HG03342 (cell line): ENCODE measurements around the gene IRX3.

Experiments
- ATAC-seq: cut with Tn5 transposase; IDR thresholded peaks from one replicate; pipeline ENCODE4 v1.9.1; 2021; ENCODE audit warnings: mild to moderate bottlenecking, moderate library complexity; ENCODE audit not compliant: unreplicated experiment

The IRX3 gene

GRCh38 chr16:54286366-54287130, at the start of gene IRX3:
IRX3 (minus strand) TSS chr16:54286787; CDS start chr16:54286050, 737 bp downstream.
- ATAC-seq: no peak

DNA sequence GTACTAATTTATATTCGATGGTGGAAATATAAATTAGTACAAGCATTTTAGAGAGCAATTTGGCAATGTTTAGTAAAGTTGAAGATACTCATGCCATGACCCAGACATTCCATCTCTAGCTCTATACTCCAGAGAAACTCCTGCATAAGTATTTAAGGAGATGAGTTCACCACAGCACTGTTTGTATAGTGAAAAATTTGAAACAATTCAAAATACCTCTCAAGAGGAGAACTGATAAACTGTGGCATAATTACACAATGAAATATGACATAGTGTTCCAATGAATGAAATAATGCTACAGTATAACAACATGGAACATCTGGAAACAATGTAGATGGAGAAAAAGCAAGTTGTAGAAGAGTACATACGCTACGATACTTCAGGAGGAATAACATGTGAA, 48.6 kb upstream of the IRX3 start:
- no peak for ATAC-seq

GRCh38 chr16:54334208-54334607, 47.6 kb upstream of the IRX3 start:
- no peak for ATAC-seq

DNA sequence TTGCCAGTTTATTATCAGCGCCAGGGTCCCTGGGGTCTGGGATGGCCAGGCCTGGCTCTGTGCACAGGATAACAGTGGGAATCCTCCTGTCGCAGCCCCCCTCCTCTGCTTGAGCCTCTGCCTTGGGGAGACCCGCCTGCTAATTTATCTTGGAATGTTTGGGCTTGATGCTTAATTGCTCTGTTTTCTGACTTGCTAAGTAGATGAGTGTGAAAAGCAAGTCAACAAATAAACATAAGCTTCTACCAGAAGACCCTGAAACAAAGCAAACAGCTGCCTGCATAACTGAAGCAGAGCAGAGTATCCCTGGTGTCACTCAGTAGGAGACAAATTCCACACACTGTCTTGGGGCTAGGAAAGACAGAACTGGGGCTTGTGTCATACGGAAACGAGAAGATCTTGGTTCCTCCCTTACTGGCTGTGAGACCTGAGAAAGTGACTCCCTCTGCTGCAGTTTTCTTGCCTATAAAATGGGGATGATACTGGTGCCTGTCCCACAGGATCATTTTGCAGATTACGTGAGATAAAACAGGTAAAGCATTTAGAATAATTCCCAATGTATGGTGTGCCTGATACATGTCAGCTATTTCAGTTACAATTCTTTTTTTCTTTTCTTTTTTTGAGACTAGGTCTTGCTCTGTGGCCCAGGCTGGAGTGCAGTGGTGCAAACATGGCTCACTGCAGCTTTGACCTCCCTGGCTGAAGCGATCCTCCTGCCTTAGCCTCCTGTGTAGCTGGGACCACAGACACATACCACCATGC, 44.8 kb upstream of the IRX3 start:
- no peak for ATAC-seq

DNA sequence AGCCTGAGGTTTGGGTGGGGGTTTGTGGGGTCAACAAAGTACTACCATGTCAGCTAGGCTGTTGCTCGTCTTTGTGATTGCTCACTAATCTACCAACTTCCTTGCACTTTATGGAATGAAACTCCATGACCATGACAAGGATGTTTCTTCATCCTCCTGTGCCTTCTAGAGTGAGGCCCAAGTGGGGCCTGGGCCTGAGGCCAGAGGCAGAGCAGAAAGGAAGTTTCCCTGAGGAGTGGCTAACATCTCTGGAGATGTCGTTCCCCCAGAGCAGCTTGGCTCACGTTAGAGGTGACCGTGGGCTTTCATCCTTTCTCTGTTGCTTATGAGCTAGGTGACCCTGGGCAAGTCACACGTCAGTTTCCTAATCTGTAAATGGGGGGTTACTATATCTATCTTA, 41.0 kb upstream of the IRX3 start:
- no peak for ATAC-seq

- no peak for ATAC-seq
These were observed 39.7 kb upstream of the IRX3 start for GRCh38 chr16:54326266-54326662.

DNA sequence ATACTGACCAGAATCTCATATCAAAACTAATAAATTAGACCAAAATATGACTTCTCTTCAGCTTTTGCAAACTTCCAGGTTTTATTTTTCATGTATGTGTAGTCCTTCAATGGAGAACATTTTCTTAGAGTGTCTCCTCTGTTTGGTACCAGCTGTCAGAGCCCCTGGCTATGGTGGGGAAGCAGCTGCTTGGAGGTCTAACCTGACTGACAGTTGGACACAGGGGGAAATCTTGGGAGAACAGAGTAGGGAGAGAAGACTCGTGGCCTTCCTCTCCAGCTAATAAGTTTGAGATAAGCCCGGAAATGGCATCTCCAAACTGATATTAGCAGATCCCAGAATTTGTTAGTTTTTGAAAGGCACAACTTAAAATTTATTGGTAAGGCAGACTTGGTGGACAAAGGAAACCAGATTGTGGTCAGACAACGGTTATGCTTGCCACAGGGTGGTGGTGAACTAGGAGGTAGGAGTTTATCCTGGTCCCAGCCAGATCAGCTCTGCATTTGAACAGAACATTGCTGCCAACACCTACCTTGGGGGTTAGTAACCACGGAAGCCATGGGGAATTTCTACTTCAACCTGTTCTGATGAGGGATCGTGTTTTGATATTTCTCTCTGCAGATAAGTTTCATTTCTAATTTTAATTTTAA, 39.2 kb upstream of the IRX3 start:
- no peak for ATAC-seq

GRCh38 chr16:54324716-54325115, 38.1 kb upstream of the IRX3 start:
- no peak for ATAC-seq

GRCh38 chr16:54320697-54321340, 34.2 kb upstream of the IRX3 start:
- no peak for ATAC-seq

DNA sequence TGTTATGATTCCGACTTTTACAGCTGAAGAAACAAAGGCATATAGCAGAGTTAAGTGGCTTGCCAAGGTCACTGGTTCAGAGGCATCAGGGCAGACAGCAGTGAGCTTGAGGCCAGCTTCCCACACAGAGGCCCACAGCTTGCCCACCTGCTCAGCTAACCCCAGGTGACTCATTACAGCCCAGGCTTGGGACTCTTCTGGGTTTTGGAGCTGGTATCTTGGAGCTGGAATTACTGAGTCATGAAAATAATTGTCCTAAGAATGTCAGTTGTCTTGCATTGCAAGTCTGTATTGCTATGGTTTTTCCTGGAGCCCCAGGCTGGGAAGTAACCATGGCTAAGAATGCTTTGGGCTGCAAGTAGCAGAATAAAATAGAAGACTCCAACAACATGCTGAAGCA, 32.4 kb upstream of the IRX3 start:
- ATAC-seq: no peak

GRCh38 chr16:54317101-54317611, 30.6 kb upstream of the IRX3 start:
- no peak for ATAC-seq

- no peak for ATAC-seq
These were observed 29.7 kb upstream of the IRX3 start for GRCh38 chr16:54316095-54316889.

DNA sequence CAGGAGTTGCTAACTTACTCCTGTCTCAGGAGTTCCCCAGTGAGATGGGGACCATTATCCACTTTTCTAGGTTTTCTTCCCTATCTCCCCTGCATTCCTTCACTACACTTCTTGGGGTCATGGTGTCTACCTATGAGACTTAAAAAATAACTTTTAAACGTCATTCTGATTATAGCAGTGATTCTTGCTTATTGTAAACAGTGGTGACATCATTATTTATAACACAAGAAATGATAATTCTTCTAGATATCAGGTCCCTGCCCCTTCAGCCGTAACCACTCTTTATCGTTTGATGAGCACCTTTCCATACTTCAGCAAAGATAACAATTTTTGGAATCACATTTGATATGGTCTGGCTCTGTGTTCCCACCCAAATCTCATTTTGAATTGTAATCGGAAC, 27.2 kb upstream of the IRX3 start:
- ATAC-seq: no peak

GRCh38 chr16:54312502-54312991, 26.0 kb upstream of the IRX3 start:
- no peak for ATAC-seq

GRCh38 chr16:54309341-54309740, 22.8 kb upstream of the IRX3 start:
- ATAC-seq: no peak

DNA sequence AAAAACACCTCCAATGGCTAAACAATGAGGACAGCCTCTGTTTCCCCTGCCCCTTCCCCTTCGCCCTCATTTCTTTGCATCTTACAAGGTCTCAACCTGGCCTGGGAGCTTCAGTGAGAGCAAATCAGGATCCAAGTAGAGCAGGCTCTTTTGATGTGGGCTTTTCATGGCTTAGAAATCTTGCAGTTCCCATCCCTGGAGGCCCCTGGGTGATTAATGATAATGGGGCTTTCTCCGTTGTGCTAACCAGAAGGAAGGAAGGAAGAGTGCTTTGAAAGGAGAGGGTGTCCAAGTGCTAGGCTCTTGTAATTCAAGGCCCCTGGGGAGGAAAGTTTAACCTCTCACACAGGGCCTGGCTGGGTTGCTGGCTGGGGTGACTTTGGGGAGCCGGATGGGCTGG, 18.5 kb upstream of the IRX3 start:
- ATAC-seq: no peak

- ATAC-seq: no peak
These were observed 17.0 kb upstream of the IRX3 start for GRCh38 chr16:54303613-54304012.

- ATAC-seq: no peak
These were observed 10.6 kb upstream of the IRX3 start for GRCh38 chr16:54297154-54297553.

- no peak for ATAC-seq
These were observed 10.0 kb upstream of the IRX3 start for GRCh38 chr16:54296543-54296942.
